Activated naive CD8-positive, alpha-beta T cell treated with anti-CD3 and anti-CD28 coated beads, Interleukin-2, amount 10 ng/mL, durations not matched to agents 7 days and 5 days (primary cell): ENCODE results near the gene LHX5. TPM values are rescaled to one million over a fixed set of nuclear protein-coding genes. Genes with fewer than 3 reads are reported as not detected.

Experiments
- ATAC-seq: fragments of 150-1000 bp; cut with Tn5 transposase; one replicate; pipeline ENCODE4 v1.10.0; 2021; ENCODE audit warnings: low read depth, moderate library complexity
- POLR2A ChIA-PET: fragments of 350-600 bp; sonication (Branson Sonifier 250); formaldehyde crosslinking; loops from one replicate; lab custom pipeline; 2021; ENCODE audit warnings: antibody characterized with exemption; lab: Charles Lee
- DNase-seq: peaks from one replicate; pipeline ENCODE4 v3.0.0; 2021
- H3K27ac Mint-ChIP-seq: one replicate; pipeline ENCODE4 v1.8.0; 2022; ENCODE audit warnings: mild to moderate bottlenecking, mixed read lengths
- H3K27me3 Mint-ChIP-seq: one replicate; pipeline ENCODE4 v1.8.0; 2022; ENCODE audit warnings: mild to moderate bottlenecking, moderate library complexity, mixed read lengths
- H3K36me3 Mint-ChIP-seq: one replicate; pipeline ENCODE4 v1.8.0; 2021; ENCODE audit warnings: mild to moderate bottlenecking, mixed read lengths
- H3K4me1 Mint-ChIP-seq: one replicate; pipeline ENCODE4 v1.8.0; 2021; ENCODE audit warnings: mixed read lengths
- H3K4me3 Mint-ChIP-seq: one replicate; pipeline ENCODE4 v1.8.0; 2022; ENCODE audit warnings: mild to moderate bottlenecking, moderate library complexity, mixed read lengths
- H3K9me3 Mint-ChIP-seq: one replicate; pipeline ENCODE4 v1.8.0; 2021; ENCODE audit warnings: mixed read lengths
- total RNA-seq, 2 experiments: library from RNA; stranded (reverse); gene quantifications; one replicate each; pipeline ENCODE4 v1.2.3, GENCODE V29; 2021

LHX5 gene
- total RNA-seq, 2 experiments from 2014 or later = not detected

DNA sequence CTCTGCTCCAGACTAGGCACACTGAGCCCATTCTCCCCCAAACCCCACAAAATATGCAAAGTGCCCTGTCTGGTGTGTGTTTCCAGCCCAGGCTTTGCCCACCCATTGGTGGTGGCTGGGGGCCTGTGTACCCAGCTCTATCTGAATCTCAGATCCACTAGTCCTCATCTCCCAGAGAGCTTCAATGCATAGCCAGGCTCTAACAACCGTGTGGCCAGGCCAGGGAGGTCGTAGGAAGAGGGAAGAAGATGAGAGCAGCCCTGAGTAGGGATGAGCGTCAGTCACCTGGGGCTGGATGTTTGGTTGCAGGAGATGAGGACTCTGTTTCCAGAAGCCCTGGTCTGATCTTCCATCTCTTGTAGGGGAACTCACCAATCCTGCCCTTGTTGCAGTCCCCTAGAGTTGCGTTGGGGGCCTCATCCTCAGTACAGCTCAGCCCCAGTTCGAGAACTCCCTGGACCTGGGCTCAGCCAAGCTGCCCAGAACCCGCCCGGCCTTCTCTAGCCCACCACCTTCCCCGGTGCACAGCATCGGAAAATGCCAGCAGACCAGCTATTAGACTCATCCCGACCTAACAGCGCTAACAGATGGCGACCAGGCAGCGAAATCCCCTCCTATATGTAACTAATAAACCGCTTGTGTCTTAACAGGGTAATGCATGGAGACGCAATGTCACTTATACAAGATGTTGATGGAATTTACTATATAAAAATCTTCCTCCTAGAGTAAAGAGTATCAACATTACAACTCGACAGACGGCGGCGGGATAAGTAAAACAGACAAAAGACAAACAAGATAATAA, 3.2 kb upstream of the LHX5 start:
- H3K27me3 Mint-ChIP-seq = peaks cover 89% of the 10 kb centered on the region
- H3K36me3 Mint-ChIP-seq = peaks cover 3% of the 10 kb centered on the region
- no peaks in the 10 kb centered on the region for H3K9me3 Mint-ChIP-seq
- DNase-seq (no peak), ATAC-seq (no peak)
- peak overlapping the region; percentile 43 for H3K4me3 Mint-ChIP-seq
- peaks cover 13% of the 10 kb centered on the region for H3K4me1 Mint-ChIP-seq
- POLR2A ChIA-PET = no interaction called here
- H3K27ac Mint-ChIP-seq = peak overlapping the region; percentile 26

DNA sequence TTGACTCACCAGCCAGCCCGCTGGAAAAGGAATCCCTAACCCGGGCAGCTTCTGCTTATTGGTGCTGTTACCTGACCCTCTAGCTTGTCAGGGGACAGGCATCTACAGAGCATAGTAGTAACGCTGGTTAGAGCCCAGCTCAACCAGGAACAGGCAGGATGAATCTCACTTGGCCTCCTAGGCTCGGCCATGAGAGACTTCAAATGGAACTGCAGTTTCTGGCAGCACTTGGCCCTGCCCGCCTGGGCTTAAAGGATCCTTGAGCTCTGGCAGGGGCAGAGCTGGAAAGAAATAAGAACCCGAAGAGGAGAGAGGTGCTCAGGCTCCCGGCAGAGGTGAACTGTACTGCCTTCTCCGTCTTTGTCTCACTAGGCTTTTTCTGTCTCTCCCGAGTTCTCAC, 2.3 kb upstream of the LHX5 start:
- no peak overlapping the region for H3K27ac Mint-ChIP-seq
- peaks cover 89% of the 10 kb centered on the region for H3K27me3 Mint-ChIP-seq
- POLR2A ChIA-PET = no interaction called here
- H3K4me3 Mint-ChIP-seq = peak overlapping the region; percentile 43
- ATAC-seq (no peak), DNase-seq (no peak)
- peaks cover 13% of the 10 kb centered on the region for H3K4me1 Mint-ChIP-seq
- no peaks in the 10 kb centered on the region for H3K9me3 Mint-ChIP-seq
- peaks cover 3% of the 10 kb centered on the region for H3K36me3 Mint-ChIP-seq

DNA sequence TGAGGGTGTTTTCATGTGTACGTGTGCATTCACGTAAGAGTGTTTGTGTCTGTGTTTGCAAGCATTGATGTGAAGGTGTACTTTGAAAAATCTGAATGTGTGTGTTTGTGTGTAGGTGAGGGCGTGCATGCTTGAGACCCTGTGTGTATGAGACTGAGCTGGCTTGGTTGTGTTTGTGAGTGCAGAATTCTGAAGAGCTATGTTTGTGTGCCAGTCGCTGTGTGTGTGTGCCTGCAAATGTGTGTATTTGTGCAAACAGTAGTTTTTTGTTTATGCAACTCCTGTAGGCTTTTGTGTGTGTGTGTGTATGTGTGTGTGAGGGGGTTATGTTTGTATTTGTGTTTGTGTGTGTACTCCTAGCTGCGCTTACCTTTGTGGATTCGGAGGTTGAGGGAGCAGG, 1.7 kb upstream of the LHX5 start:
- Mint-ChIP-seq H3K9me3 (no peaks in the 10 kb centered on the region), H3K4me1 (peaks cover 13% of the 10 kb centered on the region), H3K4me3 (peak overlapping the region; percentile 7), H3K27me3 (peaks cover 90% of the 10 kb centered on the region), H3K36me3 (peaks cover 3% of the 10 kb centered on the region), H3K27ac (no peak overlapping the region)
- ATAC-seq (no peak), DNase-seq (no peak)
- POLR2A ChIA-PET = no interaction called here

DNA sequence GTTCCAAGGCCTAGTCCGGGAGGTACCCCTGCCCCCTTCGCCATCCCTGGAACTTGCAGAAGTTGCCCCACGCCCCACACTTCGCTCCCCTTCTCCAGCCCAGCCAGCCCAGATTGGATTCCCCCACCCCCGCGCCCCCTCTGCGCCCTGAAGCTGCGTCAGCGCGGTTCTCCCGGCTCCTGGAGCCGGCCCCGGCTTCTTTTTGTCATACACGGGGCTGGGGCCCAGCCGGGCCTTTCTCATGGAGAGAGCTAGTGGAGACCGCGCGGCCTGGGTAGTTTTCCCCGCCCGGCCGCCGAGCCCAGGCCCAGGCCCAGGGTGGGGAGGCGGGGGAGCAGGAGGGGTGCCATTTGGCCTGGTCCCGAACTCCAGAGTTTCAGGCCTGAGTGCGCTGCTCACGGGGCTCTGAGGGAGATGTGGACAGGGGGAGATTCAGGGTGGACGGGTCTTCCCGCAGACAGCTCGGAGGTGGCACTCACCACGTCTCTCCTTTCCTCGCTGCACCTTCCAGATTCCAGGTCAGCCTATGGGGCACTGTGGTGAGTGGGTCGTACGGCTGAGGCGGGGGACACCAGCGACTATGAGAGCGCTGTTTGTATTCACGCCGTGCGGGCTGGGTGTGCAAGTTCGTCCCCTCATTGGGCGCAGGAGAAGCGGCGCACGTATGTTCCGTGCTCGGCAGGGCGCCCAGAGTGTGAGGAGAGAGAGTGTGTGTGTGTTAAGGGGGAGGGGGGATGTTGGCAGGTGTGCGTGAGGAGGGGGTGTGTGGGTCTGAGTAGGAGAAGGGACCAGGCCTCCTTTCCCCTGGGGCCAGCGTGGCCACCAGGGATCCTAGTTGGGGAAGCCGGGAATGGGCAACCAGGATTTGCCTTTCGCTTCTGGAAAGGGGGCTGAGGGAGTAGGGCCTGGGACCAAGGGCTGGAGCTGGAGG, 785 bp upstream of the LHX5 start:
- H3K4me1 Mint-ChIP-seq = peaks cover 13% of the 10 kb centered on the region
- DNase-seq (no peak), ATAC-seq (no peak)
- no peak overlapping the region for H3K4me3 Mint-ChIP-seq
- H3K36me3 Mint-ChIP-seq = peaks cover 3% of the 10 kb centered on the region
- H3K27ac Mint-ChIP-seq = no peak overlapping the region
- peaks cover 87% of the 10 kb centered on the region for H3K27me3 Mint-ChIP-seq
- POLR2A ChIA-PET = no interaction called here
- H3K9me3 Mint-ChIP-seq = no peaks in the 10 kb centered on the region

DNA sequence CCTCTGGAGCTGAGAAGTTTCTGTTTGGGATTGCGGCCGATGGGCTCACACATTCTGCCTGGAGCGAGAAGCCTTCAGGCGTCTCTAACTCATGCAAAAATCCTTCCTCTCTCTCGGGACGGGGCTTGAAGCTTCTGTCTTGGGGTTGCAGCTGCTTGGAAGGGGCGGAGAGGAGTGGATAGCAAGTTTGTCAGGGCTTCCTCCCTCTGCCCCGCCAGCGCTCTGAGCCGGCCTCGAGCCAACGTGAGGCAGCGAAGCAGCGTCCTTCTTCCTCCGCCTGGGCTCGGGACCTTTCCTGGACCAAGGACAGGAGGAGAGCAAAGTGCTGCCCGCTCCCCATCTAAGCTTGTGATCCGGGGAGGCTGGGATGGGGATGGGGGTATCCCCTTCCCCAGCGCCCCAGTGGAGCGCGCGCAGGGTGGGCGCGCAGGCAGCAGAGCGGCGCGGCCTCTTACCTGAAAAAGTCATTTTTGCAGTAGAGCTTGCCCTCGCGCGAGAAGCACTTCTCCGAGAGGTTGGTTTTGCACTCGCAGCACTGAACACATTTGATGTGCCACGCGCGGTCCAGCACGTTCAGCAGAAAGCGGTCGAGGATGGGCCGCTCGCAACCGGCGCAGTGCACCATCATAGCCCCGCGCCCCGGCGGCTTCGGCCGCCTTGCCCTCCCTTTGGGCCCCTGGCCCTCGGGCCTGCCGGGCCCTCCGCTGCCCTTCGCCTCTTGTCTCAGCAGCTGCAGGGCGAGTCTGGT, 626 bp downstream of the LHX5 start:
- no peak for DNase-seq
- Mint-ChIP-seq H3K9me3 (no peaks in the 10 kb centered on the region), H3K27me3 (peaks cover 92% of the 10 kb centered on the region), H3K27ac (no peak overlapping the region), H3K36me3 (peaks cover 3% of the 10 kb centered on the region), H3K4me1 (peaks cover 18% of the 10 kb centered on the region), H3K4me3 (no peak overlapping the region)
- ATAC-seq = no peak
- POLR2A ChIA-PET = no interaction called here

DNA sequence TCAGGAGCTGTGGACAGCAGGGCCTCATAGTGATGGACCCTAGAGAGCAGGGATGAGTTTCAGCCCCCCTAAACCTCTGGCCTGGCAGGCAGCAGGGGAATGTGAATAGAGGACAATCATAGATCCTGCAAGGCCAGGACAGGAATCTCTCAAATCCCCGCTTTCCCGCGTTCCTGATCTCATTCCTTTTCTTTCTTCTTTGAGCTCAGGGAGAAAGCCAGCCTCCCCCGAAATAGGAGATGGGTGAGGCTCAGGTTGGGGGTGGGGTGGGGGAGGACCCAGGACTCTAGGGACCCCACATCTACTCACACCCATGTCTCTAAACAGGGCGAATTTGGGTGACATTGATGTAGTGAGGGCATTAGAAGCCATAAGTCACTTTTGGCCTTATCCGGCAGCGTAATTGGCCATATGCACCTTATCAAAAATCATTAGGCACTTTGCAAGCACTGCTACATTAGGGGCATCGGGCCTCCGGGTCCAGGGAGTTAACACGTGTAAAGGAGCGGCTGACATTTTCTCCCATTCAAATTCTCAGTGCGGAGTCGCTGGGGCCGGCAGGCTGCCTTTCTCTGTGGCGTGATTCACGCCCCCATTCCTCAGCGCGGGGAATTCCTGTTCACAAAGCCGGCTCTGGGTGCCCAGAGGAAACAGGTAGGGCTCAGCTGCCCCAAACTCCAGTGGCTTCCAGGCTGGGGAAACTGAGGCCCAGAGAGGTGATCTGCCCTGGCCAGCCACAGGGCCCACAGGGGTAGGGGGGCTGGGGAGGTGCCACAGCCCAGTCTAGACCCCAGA, 1.5 kb downstream of the LHX5 start:
- ATAC-seq = no peak
- no peak for DNase-seq
- H3K27me3 Mint-ChIP-seq = peaks cover 86% of the 10 kb centered on the region
- no peak overlapping the region for H3K27ac Mint-ChIP-seq
- peaks cover 20% of the 10 kb centered on the region for H3K4me1 Mint-ChIP-seq
- POLR2A ChIA-PET = no interaction called here
- H3K36me3 Mint-ChIP-seq = peaks cover 3% of the 10 kb centered on the region
- no peak overlapping the region for H3K4me3 Mint-ChIP-seq
- H3K9me3 Mint-ChIP-seq = no peaks in the 10 kb centered on the region

DNA sequence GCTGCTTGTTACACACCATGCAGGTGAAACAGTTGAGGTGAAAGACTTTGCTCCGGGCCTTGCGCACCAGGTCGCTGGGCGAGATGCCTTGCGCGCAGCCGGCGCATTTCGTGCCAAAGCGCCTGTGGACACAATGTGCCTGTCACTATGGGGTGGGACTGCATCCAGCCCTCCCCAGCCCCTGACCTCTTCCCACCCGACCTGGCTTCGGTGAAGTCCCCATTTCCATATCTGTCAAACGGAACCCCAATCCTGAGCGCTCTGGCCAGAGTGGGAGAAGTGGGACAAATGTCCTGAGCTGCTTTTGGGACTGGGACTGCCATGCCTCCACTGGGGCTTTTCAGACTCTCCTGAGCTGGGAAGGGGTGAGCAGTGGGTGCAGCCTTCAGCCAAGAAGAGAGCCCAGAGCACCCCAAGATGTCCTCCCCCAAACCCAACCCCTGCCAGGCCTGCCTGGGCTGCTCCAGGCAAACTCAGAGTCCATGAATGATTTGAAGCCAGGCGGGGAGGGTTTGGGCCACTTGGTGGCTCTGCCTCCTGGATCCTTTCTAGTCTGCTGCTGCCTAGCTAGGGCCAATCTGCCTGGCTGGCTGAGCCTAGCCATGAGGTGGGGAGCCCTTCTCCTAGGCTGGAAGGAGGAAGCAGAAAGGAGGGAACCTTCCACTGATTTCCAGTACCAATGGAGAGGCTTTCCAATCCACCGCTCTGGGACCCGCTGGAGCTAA, 2.3 kb downstream of the LHX5 start:
- Mint-ChIP-seq H3K36me3 (peaks cover 3% of the 10 kb centered on the region), H3K27ac (no peak overlapping the region), H3K4me3 (no peak overlapping the region), H3K9me3 (no peaks in the 10 kb centered on the region), H3K27me3 (peaks cover 86% of the 10 kb centered on the region), H3K4me1 (peaks cover 18% of the 10 kb centered on the region)
- no peak for DNase-seq
- ATAC-seq = no peak
- POLR2A ChIA-PET = no interaction called here

DNA sequence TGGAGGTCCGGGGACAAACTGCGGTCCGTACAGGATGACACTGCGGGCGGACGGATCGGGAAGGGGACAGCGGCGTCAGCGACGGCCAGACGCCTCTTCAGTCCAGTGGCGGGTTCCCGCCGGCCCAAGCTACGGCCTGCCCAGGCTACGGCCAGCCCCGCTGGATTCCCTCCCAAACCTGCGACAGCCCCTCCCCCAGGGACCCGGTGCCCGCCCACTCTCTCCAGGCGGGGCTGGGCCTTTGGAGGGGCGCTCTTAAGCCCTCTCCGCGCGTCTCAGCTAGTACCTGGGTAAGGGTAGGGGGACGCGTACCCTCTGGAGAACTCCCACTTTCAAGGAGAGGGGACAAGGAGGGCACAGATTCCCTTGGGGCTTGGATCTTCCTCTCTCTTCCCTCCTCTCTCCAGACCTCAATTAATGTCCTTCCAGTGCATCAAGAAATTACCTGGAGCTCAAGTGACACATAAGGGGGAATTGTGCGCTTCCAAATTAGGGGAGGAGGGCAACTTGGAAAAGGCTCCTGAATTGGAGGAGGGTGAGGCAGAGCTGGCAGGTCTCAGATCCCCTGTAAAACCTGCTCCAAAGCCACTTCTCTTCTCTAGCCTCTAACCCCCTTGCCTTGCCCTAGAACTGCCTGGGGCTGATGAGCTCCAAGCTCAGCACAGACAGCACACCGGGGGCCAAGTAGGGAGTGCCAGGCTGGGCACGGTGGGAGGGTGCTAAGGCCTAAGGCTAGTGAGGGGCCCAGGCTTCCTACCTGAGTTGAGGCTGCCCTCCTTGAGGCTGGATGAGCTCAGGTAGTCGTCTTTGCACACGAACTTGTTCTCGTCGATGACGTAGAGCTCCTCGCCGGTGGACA, 3.1 kb downstream of the LHX5 start:
- POLR2A ChIA-PET = no interaction called here
- ATAC-seq = no peak
- Mint-ChIP-seq H3K4me1 (peaks cover 21% of the 10 kb centered on the region), H3K27me3 (peaks cover 86% of the 10 kb centered on the region), H3K9me3 (peaks cover 3% of the 10 kb centered on the region), H3K27ac (peak overlapping the region; percentile 42), H3K4me3 (peak overlapping the region; percentile 32), H3K36me3 (peaks cover 3% of the 10 kb centered on the region)
- no peak for DNase-seq

DNA sequence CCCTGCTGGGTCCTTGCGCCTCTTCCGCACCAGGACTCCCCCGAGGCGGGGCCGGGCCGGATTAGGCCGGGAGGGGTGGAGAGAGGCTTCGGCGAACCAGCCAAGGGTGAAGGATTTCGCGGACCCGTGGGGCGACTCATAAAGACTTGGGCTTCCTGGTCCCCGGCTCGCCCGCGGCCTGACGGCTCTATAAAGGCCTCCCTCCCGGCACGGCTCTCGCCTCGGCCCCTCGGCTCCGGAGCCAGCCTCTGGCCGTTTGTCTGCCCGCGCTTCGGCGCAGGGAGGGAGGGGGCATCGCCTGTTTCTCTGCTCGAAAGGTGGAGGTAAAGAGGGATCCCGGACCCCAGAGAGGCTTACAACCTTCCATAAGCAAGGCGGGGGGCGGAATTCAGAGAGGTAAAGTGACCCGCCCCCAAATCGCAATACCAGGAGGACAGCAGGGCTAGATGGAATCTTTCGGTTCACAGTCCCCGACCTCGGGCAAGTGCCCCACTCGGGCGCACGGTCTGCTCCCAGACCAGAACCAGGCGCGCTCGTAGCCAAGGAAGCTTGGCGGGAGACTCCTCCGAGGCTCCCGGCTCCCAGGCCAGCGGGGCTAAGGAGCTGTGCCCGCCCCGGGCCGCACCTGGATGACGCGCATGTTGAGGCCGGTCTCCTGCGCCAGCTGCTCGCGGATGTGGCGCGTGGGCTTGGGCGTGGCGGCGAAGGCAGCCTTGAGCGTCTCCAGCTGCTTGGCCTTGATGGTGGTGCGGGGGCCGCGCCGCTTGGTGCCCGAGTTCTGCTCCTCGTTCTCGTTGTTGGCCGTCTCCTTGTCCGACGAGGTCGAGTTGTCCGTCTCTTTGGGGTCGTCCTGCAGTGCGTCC, 3.9 kb downstream of the LHX5 start:
- Mint-ChIP-seq H3K27me3 (peaks cover 81% of the 10 kb centered on the region), H3K27ac (no peak overlapping the region), H3K9me3 (peaks cover 3% of the 10 kb centered on the region), H3K36me3 (no peaks in the 10 kb centered on the region), H3K4me3 (peak overlapping the region; percentile 42), H3K4me1 (peaks cover 19% of the 10 kb centered on the region)
- POLR2A ChIA-PET = no interaction called here
- DNase-seq = no peak
- peak; percentile 20 for ATAC-seq

DNA sequence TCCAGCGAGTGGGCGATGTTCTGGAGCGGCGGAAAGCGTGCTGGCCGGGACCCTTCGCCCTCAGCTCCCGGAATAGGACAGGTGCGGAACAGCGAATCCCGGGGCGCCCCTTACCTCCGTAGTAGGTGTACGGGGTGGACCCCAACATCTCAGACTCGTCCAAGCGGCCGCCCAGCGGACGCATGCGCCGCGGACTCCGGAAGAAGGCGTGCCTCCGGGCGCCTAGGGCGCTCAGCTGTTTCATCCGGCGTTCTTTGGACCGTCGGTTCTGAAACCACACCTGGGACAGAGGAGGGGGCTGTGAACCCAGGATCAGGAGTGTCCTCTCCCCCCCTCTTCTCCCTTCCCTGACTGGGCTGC, 4.5 kb downstream of the LHX5 start:
- Mint-ChIP-seq H3K9me3 (peaks cover 3% of the 10 kb centered on the region), H3K4me1 (peaks cover 23% of the 10 kb centered on the region), H3K27ac (peak overlapping the region; percentile 7), H3K36me3 (no peaks in the 10 kb centered on the region), H3K27me3 (peaks cover 79% of the 10 kb centered on the region), H3K4me3 (peak overlapping the region; percentile 26)
- POLR2A ChIA-PET = no interaction called here
- DNase-seq (no peak), ATAC-seq (no peak)
